Measurements from ENCODE around the gene SAV1.
"Not testable (repeated sequence)": the region's sequence is repeated elsewhere in the genome, so short reads cannot be mapped to it uniquely, and the experiment has no call there.

SAV1 gene

GRCh38 chr14:50667996-50668825 is at the start of gene SAV1:
TSS of gene SAV1 (minus strand) at chr14:50668306. CDS start at chr14:50667967, 339 bp downstream.
- DNase-seq: peak; percentile 70 to 73

DNA sequence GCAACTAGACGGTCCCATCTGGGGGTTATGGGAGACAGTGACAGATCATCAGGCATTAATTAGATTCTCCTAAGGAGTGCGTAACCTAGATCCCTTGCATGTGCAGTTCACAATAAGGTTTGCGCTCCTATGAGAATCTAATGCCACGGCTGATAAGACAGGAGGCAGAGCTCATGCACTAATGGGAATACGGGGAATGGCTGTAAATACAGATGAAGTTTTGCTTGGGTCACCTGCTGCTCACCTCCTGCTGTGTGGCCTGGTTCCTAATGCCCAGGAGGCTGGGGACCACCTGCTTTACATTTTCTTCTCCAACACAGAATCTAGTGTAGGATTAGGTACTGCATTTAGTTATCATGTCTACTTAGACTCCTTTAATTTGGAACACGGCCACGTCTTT is 49.7 kb upstream of the SAV1 start:
- no peak for DNase-seq

DNA sequence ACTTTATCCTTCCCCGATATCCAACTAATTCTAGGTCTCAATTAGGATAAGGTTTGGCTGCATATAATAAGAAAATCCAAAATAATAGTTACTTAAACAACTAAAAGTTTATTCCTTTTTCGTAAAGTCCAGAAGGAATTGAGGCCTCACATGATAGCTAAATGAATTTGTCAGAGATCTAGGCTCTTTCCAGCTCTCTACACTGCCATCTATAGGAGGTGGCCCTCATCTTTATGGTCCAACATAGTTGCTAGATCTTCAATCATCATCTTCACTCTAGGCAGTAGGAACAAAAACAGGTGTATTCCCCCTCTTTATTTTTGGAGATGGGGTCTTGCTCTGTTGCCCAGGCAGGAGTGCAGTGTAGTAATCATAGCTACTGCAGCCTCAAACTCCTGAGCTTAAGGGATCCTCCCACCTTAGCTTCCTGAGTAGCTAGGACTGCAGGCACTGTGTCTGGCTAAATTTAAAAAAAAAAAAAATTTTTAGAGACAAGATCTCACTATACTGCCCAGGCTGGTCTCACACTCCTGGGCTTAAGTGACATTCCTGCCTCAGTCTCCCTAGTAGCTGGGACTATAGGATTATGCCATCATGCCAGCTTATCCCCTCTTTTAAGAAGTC is 46.5 kb upstream of the SAV1 start:
- no peak for DNase-seq

DNA sequence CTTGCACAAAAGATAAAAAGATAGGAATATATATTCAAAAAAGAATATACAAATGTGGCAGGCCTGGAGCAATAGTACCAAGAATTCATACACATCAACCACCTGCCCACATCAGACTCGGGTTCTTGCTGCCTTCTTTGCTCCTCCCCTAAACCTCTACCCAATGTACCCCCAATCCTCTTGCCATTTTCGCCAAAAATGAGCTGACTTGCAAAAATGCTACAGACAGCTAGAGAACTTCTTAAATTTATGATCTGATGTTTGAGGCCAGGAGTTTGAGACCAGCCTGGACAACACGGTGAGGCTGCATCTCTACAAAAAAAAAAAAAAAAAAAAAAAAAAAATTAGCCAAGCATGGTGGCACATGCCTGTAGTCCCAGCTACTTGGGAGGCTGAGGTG is 42.9 kb upstream of the SAV1 start:
- DNase-seq: no peak

DNA sequence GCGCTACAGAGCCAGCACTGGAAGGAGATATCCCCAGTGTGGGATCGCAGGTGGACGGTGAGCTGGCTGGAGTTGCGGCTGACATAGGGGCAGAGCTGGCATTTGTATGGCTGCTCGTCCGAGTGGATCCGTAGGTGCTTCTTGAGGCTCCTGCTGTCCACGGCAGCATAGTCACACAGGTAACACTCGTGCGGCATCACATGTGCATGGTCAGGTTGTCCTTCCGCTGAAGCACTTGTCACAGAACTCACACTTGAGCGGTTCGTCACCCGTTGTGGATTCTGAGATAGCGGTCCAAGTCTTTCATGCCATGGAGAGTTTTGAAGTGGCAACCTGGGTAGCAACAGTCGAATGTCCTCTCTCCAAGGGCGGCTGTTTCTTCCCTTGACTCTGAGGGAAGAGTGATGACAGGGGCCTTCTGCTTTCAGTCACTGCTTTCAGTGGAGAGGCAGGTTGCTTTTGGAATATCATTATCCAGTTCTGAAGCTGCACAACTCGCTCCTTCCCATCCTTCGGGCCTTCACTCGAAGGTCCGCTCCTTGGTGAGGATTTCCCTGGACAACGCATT is 37.0 kb upstream of the SAV1 start:
- no peak for DNase-seq

GRCh38 chr14:50704454-50705010 is 36.4 kb upstream of the SAV1 start:
- DNase-seq: no peak

DNA sequence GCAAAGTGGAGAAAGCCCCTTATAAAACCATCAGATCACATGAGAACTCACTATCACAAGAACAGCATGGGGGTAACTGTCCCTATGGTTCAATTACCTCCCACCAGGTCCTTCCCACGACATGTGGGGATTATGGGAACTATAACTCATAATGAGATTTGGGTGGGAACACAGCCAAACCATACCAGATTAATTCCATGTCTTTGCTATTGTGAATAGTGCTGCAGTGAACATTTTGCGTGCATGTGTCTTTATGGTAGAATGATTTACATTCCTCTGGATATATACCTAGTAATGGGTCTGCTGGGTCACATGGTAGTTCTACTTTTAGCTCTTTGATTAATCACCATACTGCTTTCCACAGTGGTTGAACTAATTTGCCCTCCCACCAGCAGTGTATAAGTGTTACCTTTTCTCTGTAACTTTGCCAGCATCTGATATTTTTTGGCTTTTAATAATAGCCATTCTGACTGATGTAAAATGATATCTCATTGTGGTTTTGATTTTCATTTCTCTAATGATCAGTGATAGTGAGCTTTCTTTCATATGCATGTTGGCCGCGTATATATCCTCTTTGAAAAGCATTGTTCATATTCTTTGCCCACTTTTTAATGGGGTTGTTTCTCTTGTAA is 29.7 kb upstream of the SAV1 start:
- DNase-seq: no peak

- DNase-seq: not testable (repeated sequence)
Measured at GRCh38 chr14:50694260-50694659, 26.2 kb upstream of the SAV1 start.

GRCh38 chr14:50688875-50689274 is 20.8 kb upstream of the SAV1 start:
- DNase-seq: no peak

GRCh38 chr14:50679674-50680073 is 11.6 kb upstream of the SAV1 start:
- no peak for DNase-seq

DNA sequence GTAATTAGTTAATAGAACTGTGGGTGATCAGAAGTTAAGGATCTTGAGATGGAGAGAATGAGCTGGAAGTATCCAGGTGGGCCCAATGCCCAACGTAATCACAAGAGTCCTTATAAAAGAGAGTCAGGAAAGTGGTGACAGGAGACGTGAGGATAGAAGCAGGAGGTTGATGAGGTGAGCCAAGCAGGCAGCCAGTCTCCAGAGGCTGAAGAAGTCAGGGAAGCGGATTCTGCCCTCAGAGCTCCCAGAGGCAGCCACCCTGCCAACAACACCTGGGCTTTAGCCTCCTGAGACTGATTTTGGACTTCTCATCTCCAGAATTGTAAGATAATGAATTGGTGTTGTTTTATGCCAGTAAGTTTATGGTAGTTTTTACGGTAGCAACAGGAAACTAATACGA is 10.1 kb upstream of the SAV1 start:
- no peak for DNase-seq

DNA sequence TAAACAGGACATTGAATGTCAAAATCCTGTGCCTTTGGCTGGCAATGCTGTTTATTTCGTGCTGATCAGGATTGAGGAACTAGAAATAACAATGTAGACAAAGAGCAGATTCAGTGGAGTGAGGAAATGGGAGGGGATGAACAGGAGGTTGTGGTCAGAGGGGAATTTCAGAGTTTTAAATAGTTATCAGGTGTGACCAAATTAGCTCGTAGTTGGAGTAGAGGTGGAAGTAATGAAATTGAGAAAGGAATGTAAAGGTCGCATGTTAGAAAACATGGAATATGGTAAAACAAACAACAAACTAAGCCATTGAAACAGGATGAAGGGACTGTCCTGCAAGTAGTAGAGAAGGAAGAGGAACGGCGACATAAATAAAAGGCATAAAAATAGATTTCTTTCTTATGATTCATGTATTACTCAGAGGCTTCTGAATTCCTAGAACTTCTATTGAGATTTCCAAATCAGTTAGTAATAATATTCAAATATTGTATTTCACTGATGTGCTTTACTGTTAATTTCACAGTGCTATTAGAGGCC is 9.5 kb upstream of the SAV1 start:
- no peak for DNase-seq

DNA sequence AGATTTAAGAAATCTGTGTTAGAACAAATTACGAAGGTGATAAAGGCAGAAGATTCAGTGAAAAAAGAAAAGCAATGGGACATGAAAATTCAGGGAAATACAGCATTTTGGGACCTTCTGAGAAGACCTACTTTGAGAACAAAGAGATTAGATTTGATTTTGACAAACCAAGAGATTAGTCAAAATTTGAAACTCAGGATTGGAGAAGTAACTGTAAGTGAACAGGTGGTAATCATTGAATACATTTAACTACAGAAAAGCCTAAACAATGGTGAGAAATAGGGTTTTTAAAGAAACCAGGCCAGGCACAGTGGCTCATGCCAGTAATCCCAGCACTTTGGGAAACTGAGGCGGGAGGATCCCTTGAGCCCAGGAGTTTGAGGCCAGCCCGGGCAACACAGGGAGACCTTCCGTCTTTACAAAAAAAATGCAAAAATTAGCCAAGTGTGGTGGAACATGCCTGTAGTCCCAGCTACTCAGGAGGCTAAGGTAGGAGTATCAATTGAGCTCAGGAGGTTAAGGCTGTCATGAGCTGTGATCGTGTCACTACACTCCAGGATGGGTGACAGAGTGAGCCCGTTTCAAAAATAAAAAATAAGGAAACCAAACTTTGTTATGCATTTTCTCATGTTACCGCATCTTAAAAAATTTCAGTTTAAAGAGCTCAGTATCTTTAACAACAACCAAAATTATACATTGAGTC is 8.9 kb upstream of the SAV1 start:
- no peak for DNase-seq

DNA sequence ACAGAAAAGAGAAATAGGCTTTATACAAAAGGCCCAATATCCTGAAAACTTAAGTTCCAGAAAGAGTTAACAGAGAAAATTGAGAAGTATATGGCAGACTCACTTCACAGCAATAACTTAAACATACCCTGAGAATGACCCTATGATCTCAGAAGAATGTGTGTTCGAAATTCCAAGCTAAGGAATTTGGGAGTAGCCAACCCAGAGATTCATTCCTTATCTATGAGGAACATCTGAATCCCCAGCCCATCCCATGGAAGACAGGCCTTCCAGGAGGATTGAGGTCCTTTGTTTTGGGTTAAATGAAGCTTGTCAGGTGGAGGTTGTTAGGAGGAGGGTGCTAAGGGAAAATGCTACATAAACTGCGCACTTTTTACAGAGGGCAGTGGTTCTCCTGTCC is 7.5 kb upstream of the SAV1 start:
- DNase-seq: no peak

GRCh38 chr14:50670866-50671256 is 2.8 kb upstream of the SAV1 start:
- DNase-seq: no peak

- no peak for DNase-seq
Measured at GRCh38 chr14:50670196-50670865, 2.2 kb upstream of the SAV1 start.

GRCh38 chr14:50669441-50669986 is 1.4 kb upstream of the SAV1 start:
- DNase-seq: no peak

DNA sequence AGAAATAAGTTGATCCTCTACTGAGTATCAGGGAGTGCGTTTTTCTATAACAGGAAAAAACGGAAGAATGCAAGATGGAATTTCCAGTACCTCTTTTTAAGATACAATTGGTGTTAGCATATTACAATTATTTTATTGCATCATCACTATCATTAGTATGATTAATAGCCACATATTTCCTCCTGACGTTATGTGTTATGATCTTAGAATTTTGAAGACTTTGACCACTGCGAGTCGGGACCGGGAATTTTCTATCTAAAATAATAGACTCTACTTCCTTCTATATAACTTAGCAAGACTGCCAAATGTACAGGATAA is 679 bp upstream of the SAV1 start:
- DNase-seq: no peak

DNA sequence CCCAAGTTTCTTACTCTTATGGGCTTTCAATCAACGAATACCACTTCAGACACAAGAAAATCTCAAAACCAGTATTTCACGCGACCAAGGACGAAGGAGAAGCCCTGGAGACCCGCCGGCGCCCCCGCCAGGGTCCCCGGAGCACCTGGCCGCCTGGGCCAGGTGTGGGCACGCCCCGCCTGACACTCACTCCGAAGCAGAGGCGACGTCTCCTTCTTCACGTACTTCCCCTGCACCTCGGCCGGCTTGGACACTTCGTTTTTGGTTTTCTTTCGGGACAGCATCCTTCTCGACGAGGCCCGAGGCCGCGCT is 466 bp downstream of the SAV1 start:
- DNase-seq: peak in 1 of 2 experiments; percentile 51

DNA sequence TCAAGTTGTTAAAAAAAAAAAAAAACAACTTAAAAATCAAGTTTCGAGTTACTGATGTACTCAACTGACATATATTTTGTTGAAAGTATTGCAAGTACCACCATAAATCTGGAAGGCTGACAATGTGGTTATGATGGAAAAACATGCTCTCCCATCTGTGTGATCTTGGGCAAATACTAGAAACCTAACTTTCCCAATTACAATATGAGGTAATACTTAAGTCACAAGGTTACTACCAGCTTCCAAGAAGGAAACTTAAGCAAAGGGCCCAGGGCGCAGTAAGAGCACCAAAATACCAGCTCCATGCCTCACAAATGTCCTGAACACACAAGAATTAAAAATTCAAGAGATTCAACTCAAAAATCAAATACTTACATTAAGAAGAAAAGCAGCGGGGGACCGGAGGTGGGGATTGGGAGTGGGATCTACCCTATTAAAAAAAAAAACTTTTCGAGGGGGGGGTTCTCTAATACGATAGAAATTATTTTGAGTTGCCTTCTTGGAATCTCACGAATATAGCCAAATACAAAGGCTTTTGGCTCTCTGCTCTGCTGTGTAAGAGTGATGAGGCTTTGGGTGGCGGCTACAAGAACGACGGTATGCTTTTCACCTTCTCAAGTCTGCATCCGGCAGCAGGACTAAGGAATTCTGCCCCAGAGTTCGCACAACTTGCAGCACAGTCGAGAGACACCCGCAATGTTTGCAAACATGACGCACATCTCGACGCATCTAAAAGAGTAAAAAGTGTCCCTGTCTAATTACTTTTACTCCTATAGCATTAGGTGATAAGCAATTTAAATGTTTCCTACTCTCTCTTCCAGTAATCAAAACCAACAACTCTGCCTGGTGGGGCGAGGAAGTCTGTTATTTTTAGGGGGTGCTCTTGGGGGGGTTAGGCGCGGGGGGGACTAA is 1.1 kb downstream of the SAV1 start:
- DNase-seq: no peak

GRCh38 chr14:50665300-50665699 is 2.8 kb downstream of the SAV1 start:
- not testable (repeated sequence) for DNase-seq

All from NCI-H187 (cell line).